Measurements from ENCODE around the gene KCNJ15.

GRCh38 chr21:38267991-38268863 lies 11.4 kb downstream of the KCNJ15 start:
- no peak for TF ChIP-seq CTCF (IDR thresholded peaks at IDR 0.05)
- no peak for TF ChIP-seq POLR2AphosphoS5 (IDR thresholded peaks at IDR 0.05; ENCODE audit: low read depth, low read length)
- no peak for TF ChIP-seq SIN3A (IDR thresholded peaks at IDR 0.05; ENCODE audit: borderline replicate concordance, insufficient read depth, low read depth, low read length)
- no peak for TF ChIP-seq REST (IDR thresholded peaks at IDR 0.05; ENCODE audit: insufficient read depth in 1 of 2, low read depth in 2 of 2, low read length in 1 of 2)
- no peak for TF ChIP-seq TCF7L2 (IDR thresholded peaks at IDR 0.05; ENCODE audit: low read depth, low read length)
